Right forelimb (tissue), 1 donor: ENCODE results near the gene CENPU.

Source experiments
- DNase-seq: peaks from one replicate; pipeline ENCODE4 v3.0.0-alpha.2; 2018

CENPU gene

DNA sequence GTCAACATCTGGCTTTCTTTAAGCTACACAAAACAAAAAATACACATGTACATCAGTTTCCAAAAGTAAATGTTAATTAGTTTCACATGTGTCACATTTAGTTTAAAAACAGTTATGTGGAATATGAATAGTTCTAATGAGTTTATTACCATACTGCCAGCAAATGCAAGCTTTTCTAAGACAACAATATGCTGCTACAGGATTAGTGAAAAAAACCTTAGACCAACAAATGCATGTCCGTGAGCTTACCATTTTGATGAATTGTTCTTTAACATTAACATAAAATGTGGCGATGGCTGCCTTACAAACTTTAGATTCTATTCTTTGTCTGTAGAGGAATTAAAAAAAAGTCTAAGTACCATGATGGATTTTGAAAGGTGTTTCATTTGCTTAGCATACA is 31.8 kb downstream of the CENPU start:
- no peak for DNase-seq

- no peak for DNase-seq
These were observed 34.0 kb downstream of the CENPU start for GRCh38 chr4:184699941-184700340.

DNA sequence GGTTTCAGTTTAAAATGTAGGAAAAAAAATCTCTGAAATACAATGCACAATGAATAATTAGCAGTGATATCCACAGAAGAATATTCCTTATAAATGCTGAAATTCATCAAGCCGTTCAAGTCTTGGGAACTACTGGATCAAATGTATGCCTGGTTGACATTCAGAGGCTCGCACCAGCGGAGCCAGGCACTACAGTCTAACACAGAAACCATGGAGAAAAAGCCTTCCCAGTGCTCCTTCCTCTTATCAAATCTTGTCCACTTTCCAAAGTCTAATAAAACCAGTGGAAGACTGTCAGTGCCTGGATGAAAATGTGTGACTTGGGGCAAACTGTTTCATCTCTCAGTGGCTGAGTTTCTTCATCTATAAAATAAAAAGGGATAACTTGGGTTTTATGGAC is 35.9 kb downstream of the CENPU start:
- DNase-seq, result no peak

GRCh38 chr4:184695178-184695896 is 38.6 kb downstream of the CENPU start:
- DNase-seq, result no peak

DNA sequence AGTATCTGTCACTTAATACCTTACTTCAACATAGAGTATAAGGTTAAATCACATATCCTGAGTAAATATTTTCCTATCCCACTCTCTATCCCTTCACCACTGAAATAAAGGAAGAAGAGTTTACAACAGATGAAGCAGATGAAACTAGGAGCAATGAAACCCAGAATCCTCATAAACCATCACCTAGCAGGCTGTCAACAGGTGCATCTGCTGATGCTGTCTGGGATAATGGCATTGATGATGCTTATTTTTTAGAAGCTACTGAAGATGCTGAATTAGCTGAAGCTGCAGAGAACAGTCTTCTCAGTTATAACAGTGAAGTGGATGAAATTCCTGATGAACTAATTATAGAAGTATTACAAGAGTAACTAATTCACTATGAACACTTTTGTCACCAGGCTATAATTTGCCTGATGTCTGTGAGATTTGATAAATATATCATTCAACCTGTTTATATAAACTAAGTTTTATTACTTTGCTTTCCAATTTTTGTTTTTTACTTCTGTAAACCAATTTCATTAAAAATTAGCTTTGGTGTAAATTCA is 39.4 kb downstream of the CENPU start:
- DNase-seq, result no peak

- DNase-seq, result no peak
These were observed 40.8 kb downstream of the CENPU start for GRCh38 chr4:184693056-184693455.

DNA sequence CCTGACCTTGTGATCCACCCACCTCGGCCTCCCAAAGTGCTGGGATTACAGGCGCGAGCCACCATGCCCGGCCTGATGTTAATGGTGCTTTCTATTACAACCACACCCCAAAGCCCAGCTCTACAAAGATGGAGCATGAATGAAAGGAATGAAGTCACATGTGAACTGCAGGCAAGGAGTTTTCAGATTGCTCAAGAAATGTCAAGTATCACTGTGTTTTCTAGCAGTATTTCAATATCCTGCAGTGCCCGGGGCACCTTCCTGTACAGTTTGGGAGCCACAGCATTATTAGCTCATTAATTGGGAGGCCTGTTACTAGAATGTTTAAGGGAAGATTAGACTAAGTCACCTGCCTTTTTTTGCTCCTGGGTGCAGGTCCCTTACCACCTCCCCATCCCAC is 44.2 kb downstream of the CENPU start:
- DNase-seq, result no peak

GRCh38 chr4:184688447-184688846 is 45.4 kb downstream of the CENPU start:
- DNase-seq, result no peak

DNA sequence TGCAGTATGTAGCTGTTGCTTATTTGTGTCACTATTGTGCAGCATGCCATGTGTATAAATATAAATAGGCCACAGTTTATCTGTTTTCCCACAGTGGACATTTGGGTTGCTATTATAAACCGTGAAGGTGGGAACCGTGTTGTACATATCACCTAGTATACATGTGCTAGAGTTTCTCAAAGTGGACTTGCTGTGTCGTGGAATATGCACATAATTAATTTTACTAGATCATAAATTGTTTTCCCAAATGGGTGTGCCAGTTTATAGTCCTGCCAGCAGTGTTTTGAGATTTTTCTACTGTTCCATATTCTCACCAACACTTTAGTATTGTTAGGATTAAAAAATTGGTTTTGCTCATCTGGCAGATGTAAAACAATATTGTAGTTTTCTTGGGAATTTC is 45.9 kb downstream of the CENPU start:
- no peak for DNase-seq

GRCh38 chr4:184684491-184685189 is 49.3 kb downstream of the CENPU start:
- no peak for DNase-seq

DNA sequence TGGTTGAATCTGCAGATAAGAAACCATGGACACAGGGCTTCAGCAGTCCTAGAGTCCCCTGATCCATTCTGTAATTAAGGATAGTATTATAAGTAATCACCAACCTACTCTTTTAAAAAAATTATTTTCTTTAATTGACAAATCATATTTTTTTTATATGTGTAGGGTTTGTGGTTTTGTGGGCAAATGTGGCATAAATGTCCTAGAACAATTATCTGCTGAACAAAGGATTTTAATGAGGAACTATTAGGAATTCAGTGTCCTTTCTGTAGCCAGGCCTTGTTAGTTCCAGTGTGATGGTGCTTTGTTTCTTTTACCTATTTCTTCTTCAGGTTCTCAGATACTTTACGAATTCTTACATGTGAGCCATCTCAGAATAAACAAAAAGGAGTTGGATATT is 52.0 kb downstream of the CENPU start:
- no peak for DNase-seq

GRCh38 chr4:184680698-184681097 is 53.2 kb downstream of the CENPU start:
- DNase-seq, result no peak

GRCh38 chr4:184675821-184676492 is 57.9 kb downstream of the CENPU start:
- DNase-seq, result no peak

DNA sequence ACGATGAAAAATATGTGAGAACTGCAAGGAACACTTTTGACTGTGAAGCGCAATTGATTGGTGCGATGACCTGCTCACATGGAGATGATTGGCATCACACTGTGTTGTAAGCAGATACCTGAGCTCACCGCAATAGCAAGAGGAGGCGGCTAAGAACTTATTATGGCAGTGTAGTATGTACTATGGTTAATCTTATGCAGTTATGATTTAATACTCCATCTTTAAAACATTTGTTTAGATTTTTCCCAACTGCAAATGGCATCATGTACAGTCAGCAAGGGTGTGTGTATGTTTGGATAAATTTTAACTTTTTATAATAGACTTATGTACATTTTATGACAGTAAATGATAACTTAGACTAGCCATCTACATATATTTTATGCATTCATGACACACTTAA is 58.9 kb downstream of the CENPU start:
- DNase-seq, result no peak

DNA sequence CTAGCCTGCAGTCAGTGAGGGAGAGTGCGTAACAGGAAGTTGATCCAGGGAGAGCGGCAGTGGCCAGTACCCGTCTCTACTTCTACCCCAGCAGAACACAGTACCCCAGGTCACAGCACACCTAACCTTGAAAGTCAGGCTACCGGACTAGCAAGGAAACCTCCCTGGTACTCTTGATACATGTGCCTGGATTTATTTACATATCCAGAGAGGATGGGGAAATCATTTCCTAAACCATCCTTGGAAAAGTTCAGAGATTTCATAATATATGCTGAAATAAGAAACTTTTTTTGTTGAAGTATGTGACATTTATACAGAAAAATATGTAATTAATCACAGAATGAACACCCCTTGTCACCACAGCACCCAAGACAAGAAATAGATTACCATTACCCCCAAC is 59.9 kb downstream of the CENPU start:
- DNase-seq, result no peak

DNA sequence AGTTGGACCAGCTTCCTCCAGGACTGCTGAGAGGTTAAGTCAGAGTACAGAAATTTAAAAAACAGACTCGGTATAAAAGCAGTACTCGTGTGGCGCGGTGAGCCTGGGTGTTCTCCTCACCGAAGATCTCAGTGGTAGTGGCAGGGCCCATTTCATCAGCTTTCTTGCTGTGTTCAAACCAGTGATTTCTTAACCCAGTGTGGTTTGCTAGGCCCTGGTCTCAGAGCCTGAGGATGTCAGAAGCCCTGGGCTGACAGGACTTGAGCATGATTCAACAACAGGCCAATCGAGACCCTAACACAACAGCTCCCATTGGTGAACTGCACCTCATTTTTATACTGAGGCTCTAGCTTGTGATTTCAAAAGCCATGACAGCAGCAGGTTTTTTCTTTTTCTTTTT is 61.2 kb downstream of the CENPU start:
- DNase-seq, result no peak

GRCh38 chr4:184671101-184671500 is 62.8 kb downstream of the CENPU start:
- DNase-seq, result no peak

DNA sequence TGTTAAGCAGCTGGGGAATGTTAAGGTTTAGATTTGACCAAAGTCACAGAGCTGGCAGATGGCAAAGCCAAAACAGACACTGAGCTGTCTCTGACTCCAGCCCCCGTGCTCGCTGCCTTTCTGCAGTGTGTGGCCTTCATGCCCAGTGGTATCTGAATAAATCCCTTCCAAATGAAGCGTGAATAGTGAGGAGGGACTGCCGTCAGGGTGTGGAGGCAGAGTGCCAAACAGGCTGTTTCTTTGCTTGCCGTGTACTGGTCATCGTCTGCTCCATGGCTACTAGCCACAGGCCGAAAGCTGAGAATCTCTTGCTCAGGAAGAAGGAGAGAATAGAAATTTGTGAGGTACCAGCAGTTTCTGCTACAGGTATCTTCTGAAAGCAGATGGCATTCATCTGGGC is 64.6 kb downstream of the CENPU start:
- no peak for DNase-seq

DNA sequence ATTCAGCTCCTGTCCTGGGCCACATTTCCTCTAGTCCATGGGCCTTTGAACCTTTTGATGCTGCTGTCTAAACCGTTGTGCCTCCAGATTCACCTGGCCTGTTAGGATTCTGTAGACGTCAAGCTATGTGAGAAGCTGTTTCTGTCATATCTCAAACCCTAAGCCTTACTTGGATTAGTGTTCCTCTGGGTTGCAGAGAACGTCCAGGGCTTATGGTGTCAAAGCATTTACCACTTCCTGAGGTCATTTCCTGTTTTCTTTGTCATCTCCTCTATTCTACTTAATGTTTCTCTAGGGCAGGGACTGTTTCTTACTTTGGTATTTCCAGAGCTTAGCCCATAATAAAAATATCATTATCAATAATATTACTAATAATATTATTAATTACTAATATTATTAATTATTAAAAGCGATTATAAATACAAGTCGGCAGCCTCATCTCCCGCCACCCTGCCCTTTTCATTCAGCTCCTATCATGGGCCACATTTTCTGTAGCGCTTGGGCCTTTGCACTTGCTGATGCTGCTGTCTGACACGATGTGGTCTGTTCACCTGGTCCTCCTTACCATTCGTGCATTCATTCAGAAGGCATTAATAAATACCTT is 65.3 kb downstream of the CENPU start:
- no peak for DNase-seq

DNA sequence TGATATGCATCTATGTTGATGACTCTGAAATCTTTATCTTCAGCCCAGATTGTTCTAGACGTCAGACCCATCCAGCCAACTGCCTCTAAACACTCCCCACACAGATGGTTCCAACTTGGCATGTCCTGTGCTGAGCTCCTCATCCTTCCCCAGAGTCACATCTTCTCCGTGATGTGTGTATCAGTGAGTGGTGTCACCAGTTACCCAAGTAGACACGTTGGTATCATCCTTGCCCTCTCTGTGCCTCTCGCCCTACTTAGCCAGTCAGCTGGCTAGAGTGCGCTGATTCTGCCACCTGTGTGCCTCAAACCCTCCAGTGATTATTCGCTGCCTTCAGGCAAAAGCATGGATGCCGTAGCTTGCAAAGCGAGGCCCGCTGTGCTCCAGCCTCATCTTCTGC is 65.8 kb downstream of the CENPU start:
- DNase-seq, result no peak

- no peak for DNase-seq
These were observed 67.2 kb downstream of the CENPU start for GRCh38 chr4:184666670-184667069.

- no peak for DNase-seq
These were observed 69.3 kb downstream of the CENPU start for GRCh38 chr4:184664445-184665210.

- no peak for DNase-seq
These were observed 71.7 kb downstream of the CENPU start for GRCh38 chr4:184662236-184662635.
